Hematopoietic multipotent progenitor cell treated with erythropoietin and hydrocortisone succinate and interleukin-3 and kit ligand, for 4 days (in vitro differentiated cells): ENCODE results near the gene GTF2H3.

Experiments
- DNase-seq: peaks from one replicate; pipeline ENCODE4 v3.0.0-alpha.2; 2015

Gene GTF2H3

GRCh38 chr12:123648401-123648800 lies 14.8 kb downstream of the GTF2H3 start:
- no peak for DNase-seq

GRCh38 chr12:123654129-123654701 lies 20.6 kb downstream of the GTF2H3 start:
- DNase-seq: no peak

GRCh38 chr12:123655420-123655819 lies 21.8 kb downstream of the GTF2H3 start:
- no peak for DNase-seq

- DNase-seq: no peak
These were observed 22.8 kb downstream of the GTF2H3 start for GRCh38 chr12:123656392-123656791.

GRCh38 chr12:123657211-123657610 lies 23.6 kb downstream of the GTF2H3 start:
- DNase-seq: no peak

GRCh38 chr12:123659996-123660727 lies 26.5 kb downstream of the GTF2H3 start:
- no peak for DNase-seq

GRCh38 chr12:123667771-123668170 lies 34.1 kb downstream of the GTF2H3 start:
- no peak for DNase-seq

GRCh38 chr12:123670882-123671728 lies 37.5 kb downstream of the GTF2H3 start, which contains the start of gene TCTN2:
Gene TCTN2 (plus strand): TSS chr12:123671113. CDS start chr12:123671241, 128 bp downstream.
- peak; percentile 97 for DNase-seq

- no peak for DNase-seq
These were observed 38.2 kb downstream of the GTF2H3 start for GRCh38 chr12:123671876-123672275.

GRCh38 chr12:123675436-123675835 lies 41.8 kb downstream of the GTF2H3 start:
- DNase-seq: no peak

- no peak for DNase-seq
These were observed 43.1 kb downstream of the GTF2H3 start for GRCh38 chr12:123676616-123677320.

- no peak for DNase-seq
These were observed 45.4 kb downstream of the GTF2H3 start for GRCh38 chr12:123678981-123679380.

- peak; percentile 30 for DNase-seq
These were observed 48.0 kb downstream of the GTF2H3 start for GRCh38 chr12:123681605-123682004.

- DNase-seq: no peak
These were observed 50.3 kb downstream of the GTF2H3 start for GRCh38 chr12:123683964-123684363.

GRCh38 chr12:123686636-123687190 lies 53.1 kb downstream of the GTF2H3 start:
- DNase-seq: no peak

- DNase-seq: no peak
These were observed 56.7 kb downstream of the GTF2H3 start for GRCh38 chr12:123690191-123690840.

- DNase-seq: no peak
These were observed 62.6 kb downstream of the GTF2H3 start for GRCh38 chr12:123696207-123696606.

GRCh38 chr12:123696646-123697045 lies 63.0 kb downstream of the GTF2H3 start:
- no peak for DNase-seq

GRCh38 chr12:123705935-123706334 lies 72.3 kb downstream of the GTF2H3 start:
- peak; percentile 26 for DNase-seq

- DNase-seq: no peak
These were observed 73.8 kb downstream of the GTF2H3 start for GRCh38 chr12:123707466-123707865.
